HG03039 (cell line): Measurements from ENCODE around the gene ZNF75A.
"Not testable (repeated sequence)": the region's sequence is repeated elsewhere in the genome, so short reads cannot be mapped to it uniquely, and the experiment has no call there.

Experiments
- ATAC-seq: cut with Tn5 transposase; IDR thresholded peaks from one replicate; pipeline ENCODE4 v1.9.1; 2021; ENCODE audit warnings: mild to moderate bottlenecking, moderate library complexity; ENCODE audit not compliant: unreplicated experiment

The ZNF75A gene

DNA sequence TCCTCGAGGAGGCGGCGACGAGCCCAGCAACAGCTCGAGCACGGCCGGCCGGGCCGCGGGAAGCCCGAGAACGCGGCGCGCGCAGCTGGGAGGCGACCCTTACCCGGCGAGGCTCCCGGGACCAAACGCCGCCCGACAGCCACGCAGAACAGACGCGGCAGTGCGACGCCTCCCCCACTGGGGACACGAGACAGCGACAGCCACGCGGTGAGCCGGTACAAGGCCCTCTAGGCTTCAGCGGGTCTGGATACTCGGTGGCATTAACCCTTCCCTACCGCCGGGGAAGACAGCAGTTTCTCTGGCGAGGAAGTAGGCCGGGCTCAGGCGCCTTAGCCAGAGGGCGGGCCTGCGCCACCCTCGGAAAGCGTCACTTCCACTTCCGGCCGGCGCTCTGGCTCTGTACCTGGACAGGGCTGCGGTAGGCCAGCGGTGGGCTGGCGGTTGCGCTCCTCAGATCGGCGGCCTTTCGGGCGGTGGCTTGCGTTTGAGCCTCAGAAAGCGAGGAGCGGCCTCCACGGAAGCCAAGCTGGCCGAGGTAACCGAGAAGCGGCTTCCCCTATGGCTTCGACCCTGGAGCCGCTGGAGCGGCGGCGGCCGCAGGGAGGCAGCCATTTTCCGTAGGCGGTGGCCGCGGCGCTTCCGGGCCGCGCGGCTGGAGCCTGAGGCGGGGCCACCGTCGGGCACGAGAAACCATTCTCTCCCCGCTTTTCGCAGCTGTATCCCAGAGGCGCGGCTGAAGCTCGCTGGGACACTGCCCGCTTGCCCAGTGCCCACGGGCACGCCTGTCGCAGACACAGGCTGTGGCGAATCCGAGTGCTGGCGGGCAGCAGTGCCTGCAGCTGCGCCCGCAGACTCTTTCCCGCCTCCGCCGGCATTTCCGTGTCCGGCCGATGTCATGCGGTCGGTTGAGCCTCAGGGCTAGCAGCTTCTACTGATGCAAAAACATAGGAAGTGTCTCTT is at the start of gene ZNF75A, which contains the start of gene TIGD7:
Gene ZNF75A (plus strand): TSS at position 389 of the 960 bp plus-strand sequence. CDS start 2,932 bp downstream, outside the sequence.
Gene TIGD7 (minus strand): TSS at position 322 of the 960 bp plus-strand sequence. CDS start 4,816 bp downstream, outside the sequence.
- peak; percentile 91 for ATAC-seq

DNA sequence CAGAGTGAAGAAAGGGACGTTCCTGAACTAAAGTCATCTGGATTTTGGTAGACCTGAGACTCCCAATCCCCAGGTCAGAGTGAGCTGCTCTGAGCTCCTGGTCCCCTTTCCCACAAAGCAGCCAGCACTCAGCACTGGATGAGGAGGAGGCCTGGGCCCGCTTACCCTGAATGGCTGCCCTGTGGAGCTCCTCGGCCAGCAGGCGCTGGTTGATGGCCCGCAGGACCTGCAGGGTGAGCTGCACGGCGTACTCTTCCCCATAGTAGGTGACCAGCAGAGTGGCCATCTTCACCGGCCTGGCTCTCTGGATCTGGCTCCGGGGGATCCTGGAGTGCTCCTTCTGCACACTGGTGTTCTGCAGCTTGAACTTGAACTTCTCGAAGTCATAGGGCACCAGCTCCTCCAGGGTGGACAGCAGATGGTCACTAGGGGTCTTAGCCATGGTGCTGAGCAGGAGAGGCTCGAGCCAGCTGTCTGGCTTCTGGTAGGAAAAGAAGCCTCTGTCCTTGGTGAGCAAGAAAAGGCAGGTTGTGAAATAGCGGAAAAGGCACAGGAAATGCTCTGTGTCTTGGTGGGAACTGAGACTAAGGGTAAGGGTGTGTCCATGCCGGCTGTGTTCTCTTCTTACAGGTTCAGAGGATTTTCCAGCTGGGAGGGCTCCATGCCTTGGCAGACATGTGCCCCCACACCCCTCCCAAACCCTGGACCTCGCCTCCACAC is 49.0 kb upstream of the ZNF75A start, which contains the start of gene MEFV:
Gene MEFV (minus strand): TSS at position 488 of the 720 bp plus-strand sequence. CDS start 46 bp downstream, at position 442.
- no peak for ATAC-seq

- no peak for ATAC-seq
Observed at GRCh38 chr16:3256866-3257465, 48.3 kb upstream of the ZNF75A start.

- ATAC-seq: no peak
Observed at GRCh38 chr16:3259836-3260235, 45.5 kb upstream of the ZNF75A start.

- no peak for ATAC-seq
Observed at GRCh38 chr16:3262517-3262916, 42.8 kb upstream of the ZNF75A start.

DNA sequence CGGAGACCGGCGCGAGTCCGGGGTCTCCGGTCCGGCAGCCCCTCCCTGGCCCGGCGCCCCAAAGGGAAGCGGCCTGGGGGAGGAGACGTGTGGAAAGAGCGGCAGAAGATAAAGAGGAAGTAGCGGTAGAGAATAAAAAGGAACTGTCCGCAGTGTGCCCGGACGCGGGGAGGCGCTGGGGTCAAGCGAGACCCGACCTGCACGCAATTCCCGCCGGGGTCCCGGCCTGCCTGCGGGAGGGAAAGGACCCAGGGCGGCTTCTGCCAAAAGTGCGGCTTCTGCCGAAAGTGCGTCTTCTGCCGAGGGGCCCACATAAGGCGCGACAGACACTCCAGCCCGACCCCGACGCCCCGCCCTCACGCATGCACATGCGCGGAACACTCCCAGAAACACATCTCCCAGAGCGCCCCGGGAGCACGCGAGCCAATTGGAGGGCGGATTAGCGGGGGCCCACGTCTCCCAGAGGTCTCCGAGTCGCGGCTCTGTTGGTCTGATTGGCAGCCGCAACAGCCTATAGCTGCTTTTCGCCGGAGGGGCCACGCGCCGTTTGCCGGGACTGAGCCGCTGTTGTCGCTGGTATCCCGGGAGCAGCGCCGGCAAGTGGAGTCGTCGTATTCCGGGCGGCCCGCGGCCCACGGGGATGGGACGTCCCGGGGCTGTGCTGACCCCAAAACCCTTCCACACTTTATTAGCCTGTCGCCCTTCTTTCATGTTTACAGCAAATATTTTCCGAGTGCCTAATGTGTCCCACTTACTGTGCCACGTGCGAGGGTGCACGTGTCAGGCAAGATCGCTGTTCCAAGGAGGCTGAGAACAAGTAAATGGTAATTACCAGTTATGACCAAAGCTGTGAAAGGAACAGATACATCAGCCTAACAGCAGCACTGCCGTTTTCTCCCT is 40.9 kb upstream of the ZNF75A start:
- peak; percentile 72 for ATAC-seq

- ATAC-seq: no peak
Observed at GRCh38 chr16:3266873-3267537, 38.3 kb upstream of the ZNF75A start.

GRCh38 chr16:3268294-3268693 is 37.0 kb upstream of the ZNF75A start:
- ATAC-seq: no peak

DNA sequence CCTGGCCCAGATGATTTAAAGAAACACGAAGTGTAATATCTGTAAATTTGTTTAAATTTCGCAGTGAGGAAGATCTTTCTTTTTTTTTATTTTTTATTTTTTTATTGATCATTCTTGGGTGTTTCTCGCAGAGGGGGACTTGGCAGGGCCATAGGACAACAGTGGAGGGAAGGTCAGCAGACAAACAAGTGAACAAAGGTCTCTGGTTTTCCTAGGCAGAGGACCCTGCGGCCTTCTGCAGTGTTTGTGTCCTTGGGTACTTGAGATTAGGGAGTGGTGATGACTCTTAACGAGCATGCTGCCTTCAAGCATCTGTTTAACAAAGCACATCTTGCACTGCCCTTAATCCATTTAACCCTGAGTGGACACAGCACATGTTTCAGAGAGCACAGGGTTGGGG is 34.6 kb upstream of the ZNF75A start:
- not testable (repeated sequence) for ATAC-seq

GRCh38 chr16:3271281-3271680 is 34.0 kb upstream of the ZNF75A start:
- ATAC-seq: not testable (repeated sequence)

GRCh38 chr16:3274490-3274889 is 30.8 kb upstream of the ZNF75A start:
- ATAC-seq: no peak

GRCh38 chr16:3274947-3275346 is 30.4 kb upstream of the ZNF75A start:
- ATAC-seq: no peak

- ATAC-seq: no peak
Observed at GRCh38 chr16:3276679-3277078, 28.6 kb upstream of the ZNF75A start.

DNA sequence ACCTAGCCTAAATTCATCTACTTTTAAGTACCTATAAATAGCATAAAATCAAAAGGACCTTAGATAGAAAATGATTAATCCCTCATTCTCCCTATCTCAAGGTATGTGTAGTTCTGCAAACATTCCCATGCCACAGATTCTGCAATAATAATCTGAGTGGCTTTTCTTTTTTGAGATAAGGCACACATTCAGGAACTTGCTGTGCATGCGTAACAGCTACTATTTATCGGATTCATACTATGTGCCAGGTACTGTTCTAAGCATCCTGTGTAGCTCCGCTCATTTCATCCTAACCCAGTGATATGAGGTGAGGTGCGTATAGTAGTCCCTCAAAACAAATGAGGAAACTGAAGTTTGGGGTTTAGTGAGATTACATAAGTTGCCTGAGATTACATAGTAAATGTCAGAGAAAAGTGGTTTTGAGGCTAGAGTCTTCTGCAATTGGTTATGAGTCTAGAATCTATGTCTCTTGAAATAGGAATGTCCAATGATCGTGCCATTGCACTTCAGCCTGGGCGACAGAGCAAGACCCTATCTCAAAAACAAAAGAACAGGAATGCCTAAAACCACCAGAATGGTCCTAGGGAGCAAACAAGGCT is 24.0 kb upstream of the ZNF75A start:
- no peak for ATAC-seq

DNA sequence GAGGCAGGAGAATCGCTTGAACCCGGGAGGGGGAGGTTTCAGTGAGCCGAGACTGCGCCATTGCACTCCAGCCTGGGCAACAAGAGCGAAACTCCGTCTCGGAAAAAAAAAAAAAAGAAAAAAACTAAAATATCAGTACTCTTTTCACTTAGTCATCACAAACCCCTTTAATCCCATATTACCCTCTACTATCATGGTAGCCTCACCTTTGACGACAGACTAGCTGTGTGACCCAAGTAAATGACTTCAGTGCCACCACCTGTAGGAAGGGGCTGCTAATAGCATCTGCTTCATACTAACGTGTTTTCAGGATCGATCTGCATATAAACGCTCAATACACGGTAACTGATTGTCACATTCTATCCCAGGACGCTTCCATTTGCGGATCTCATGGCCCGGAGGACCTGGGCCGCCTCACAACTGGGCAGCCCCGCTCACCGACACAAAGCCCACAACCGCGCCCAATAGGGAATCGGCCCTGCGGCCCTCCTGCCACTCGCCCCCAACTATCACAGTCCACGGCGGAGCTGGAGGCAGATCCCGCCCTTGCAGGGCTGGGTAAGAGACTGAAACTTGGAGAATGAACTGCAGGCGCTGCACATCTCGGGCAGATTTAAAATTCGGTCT is 23.1 kb upstream of the ZNF75A start:
- peak; percentile 22 for ATAC-seq

- ATAC-seq: peak; percentile 84
Observed at GRCh38 chr16:3282730-3283542, 22.4 kb upstream of the ZNF75A start, which contains the start of gene ZNF263. TSS of gene ZNF263 (plus strand) at chr16:3283491. CDS start at chr16:3283819, 328 bp downstream.

DNA sequence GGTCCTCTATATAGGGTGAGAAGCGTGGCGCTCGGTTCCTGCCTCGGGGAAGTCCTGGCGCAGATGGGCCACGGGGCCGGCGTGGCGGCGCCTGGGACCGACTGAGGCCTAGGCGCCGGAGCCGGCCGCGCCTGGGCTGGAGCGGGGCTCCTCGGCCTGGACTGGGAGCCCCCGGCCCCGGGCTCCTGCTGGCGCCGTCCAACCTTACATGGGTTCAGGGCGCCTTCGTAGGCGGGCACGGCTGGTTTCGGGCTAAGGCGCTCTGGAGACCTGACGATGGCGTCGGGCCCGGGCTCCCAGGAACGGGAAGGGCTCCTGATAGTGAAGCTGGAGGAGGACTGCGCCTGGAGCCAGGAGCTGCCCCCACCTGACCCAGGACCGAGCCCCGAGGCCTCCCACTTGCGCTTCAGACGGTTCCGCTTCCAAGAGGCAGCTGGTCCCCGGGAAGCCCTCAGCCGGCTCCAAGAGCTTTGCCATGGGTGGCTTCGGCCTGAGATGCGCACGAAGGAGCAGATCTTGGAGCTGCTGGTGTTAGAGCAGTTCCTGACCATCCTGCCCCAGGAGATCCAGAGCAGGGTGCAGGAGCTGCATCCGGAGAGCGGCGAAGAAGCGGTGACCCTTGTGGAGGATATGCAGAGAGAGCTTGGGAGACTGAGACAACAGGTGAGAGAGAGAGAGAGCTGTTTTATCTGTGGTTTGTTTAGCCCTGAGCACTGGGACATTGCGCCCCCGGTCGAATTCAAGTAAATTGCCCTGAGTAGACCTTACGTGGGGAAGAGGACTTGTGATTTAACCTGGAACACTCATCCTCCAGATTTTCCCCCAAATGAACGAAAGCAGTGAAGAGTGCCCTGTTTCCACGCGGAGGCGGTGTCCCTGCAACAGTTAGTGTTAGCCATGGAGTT is 21.5 kb upstream of the ZNF75A start:
- no peak for ATAC-seq
